CMK (cell line): ENCODE results near the gene IMPG2.
A peak's percentile ranks its signal among the peaks of the same experiment; 100 is the strongest.
"Not testable (repeated sequence)": the region's sequence is repeated elsewhere in the genome, so short reads cannot be mapped to it uniquely, and the experiment has no call there.

Source experiments
- DNase-seq: peaks from one replicate; pipeline ENCODE4 v3.0.0-alpha.2; 2010; ENCODE audit warnings: low read depth

Gene IMPG2

DNA sequence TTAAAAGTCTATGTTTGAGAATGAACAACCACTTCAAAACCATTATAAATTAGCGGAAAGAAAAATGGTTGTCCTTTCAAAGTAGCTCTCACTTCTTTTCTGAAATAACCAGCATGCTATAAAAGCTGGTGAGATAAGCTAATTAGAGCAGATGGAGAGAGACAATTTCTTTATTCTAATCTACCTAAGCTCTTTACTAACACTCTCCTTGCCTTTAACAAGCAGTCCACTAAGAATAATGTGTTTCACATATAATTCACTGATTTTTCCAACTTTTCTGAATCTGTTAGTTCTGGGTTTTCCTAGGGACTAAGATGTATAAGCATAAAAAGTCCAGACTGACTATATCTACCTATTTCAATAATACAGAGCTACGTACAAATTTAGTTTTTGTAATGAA lies at the start of gene IMPG2:
Gene IMPG2, minus strand, starts transcription at position 101 of the 400 bp plus-strand sequence. CDS start 203 bp downstream, outside the sequence.
- DNase-seq, result no peak

DNA sequence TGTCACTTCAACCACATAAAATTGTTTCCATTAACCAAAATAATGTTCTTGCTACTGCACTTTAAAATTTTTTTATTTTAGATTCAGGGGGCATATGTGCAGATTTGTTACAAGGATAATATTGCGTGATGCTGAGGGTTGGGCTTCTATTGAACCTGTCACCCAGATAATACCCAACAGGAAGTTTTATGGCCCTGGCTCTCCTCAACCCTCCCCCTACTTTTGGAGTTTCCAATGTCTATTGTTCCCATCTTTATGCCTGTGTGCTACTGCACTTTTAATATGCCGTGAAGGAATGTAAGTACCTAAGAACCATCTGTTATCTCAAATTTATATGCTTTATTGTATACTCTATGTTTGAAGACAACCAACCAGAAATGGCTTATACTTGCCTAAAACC lies 42.0 kb upstream of the IMPG2 start:
- no peak for DNase-seq

DNA sequence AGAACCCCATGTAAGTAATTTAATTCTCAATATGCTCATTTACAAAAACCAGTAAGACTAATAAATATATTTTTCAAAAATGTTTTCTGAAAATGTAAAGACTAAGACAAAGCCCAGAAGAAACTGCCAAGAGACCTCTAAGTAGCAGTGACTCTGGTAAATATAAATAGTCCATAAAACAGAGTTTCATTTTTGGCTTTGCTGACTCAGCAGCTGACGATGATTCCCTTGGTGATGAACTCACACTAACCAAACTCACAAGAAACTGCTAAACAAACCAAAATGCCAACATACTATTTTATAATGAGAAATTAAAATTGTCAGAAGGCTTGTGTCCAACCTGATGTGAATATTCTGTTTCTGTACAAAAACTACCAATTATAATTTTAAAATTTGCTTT lies 31.5 kb upstream of the IMPG2 start:
- DNase-seq, result no peak

DNA sequence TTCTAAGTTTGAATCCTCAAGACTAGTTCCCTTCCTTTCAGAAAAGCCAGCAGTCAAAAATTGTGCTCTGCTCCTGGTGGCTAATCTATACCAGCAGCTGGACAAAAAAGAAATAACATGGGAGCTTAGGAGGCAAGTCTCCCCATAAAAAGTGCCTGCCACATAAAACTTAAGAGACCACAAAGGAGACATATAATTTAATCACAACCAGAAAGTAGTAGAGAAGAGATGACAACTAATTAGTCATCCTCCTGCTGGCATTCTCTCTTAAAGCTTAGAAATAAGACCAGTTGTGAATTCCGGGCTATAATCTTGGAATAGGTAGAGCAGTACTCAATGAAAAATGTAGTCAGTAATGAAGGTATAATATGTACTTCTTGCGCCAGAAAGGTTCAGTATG lies 20.2 kb upstream of the IMPG2 start:
- DNase-seq, result no peak

DNA sequence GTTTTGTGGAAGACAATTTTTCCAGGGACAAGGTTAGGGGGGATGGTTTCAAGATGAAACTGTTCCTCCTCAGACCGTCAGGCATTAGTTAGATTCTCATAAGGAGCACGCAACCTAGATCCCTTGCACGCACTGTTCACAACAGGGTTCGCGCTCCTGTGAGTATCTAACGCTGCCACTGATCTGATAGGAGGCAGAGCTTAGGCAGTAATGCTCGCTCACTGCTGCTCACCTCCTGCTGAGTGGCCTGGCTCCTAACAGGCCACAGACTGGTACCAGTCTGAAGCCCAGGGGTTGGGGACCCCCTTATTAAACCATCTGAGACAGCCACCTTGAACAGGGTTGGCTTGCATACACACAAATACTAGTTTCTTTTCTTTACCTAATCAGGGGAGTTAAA lies 13.5 kb upstream of the IMPG2 start:
- DNase-seq, result no peak

DNA sequence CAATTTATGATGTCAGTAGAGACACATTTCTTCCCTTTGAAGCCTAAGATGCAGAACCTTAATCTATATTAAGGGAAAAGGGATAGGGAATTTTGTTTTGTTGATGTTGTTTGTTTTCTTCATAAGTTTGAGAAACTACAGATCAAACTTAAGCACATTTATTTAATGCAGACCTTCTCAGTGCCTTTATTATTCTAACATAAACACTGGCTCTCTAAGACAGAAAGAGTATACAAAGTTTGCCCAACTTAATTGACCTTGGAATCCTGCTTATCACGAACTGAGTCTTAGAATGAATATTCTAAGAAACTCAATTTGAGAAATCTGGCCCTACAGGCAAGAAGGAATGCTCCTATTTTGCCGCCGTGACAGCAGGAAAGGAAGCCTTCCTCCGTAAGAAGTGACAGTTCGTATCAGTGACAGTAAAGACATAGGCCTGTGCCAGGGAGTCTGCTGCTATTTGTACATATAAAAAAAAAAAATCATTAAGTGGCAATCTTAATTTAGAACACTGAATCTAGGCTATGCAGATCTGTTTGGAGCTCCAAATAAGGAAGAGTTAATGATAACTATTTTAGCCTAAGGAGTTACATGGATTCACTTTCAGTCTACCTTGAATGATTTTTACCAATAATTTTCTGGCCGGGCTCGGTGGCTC lies 8.8 kb upstream of the IMPG2 start:
- no peak for DNase-seq

DNA sequence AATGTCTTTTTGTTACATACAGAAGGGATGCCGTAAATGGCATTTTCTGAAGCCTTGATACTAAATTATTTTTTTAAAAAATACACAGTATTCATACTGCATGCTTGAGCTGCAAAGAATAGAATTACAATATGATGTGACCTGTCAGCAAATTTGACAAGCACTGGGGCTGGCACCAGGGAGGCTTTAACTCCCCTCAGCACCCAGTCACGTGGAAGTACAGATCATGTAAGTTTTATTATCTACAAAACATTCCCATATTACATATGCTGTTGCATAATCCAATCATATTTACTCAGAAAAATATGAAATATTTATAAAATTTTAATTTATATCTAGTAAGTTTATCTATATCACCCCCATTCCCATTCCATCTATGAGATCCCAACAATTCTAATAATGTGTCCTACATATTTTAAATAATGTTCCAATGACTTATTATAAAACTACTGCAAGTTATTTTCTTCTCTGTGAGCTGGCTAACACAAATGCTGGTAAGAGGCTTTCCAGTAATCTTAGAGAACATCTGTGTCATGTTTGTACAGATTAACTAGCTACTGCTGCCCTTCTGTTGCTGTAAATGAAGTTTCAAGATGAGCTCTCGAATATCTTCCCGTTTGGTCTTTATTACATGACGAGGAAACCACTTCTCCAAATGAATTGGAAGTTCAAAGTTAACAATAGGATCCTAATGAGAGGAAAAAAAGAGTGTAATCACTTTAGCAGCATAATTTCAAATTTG lies 5.2 kb upstream of the IMPG2 start:
- DNase-seq, result peak; percentile 51

DNA sequence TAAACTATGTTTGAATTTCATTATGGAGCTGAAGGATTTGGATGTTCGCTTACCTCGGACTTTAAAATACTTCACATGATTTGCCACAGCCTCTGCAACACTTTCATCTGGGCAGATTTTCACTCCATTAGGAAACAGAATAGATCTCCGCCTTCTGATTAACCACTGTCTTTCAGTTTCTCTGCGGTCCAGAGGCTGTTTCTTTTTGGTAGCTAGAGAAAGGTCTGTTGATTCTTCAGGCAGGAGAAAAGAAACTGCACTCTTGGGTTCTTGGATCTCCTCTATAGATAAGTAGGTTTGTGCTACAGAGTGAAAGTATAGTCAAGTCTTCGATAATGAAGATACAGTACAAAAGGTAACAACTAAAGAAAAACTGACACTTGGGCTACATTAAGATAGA lies 844 bp downstream of the IMPG2 start:
- DNase-seq, result no peak

DNA sequence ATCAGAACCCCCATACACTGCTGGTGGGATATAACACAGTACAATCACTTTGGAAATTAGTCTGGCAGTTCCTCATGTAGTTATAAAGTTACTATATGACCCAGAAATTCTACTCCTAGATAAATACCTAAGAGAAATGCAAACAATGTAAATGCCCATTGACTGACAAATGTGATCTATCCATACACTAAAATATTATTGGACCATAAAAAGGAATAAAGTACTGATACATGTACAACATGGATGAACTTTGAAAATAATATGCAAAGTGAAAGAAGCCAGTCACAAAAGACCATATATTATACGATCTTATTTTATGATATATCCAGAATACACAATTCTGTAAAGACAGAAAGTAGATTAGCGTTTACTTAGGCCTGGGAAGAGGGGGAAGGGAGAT lies 7.8 kb downstream of the IMPG2 start:
- no peak for DNase-seq

DNA sequence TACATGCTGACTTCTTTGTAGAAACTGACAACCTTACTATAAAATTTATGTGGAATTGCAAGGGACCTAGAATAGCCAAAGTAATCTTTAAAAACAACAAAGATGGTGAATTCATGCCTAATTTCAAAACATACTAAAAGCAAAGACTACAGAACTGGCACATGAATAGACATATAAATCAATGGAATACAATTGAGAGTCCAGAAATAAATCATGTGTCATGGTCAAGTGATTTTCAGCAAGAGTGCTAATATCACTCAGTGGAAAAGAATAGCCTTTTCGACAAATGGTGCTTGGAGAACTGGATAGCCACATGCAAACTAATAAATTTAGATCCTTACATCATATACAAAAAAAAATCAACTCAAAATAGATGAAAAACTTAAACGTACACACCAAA lies 8.7 kb downstream of the IMPG2 start:
- DNase-seq, result no peak

DNA sequence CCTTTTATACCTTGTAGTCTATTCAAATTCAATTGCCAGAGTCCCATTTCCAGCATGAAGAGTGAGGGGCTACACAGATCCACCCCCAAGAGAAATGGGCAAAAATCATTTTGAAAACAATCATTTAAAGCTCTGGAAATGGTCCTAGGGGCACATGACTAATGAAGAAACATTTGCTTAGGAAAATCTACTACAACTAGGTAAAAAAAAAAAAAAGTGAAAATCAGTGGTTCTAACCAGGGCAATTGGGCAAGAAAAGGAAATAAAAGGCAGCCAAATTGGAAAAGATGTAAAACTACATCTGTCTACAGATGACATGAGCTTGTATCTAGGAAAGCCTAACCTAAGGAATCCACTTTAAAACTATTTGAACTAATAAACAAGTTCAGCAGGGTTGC lies 9.4 kb downstream of the IMPG2 start:
- DNase-seq, result no peak

DNA sequence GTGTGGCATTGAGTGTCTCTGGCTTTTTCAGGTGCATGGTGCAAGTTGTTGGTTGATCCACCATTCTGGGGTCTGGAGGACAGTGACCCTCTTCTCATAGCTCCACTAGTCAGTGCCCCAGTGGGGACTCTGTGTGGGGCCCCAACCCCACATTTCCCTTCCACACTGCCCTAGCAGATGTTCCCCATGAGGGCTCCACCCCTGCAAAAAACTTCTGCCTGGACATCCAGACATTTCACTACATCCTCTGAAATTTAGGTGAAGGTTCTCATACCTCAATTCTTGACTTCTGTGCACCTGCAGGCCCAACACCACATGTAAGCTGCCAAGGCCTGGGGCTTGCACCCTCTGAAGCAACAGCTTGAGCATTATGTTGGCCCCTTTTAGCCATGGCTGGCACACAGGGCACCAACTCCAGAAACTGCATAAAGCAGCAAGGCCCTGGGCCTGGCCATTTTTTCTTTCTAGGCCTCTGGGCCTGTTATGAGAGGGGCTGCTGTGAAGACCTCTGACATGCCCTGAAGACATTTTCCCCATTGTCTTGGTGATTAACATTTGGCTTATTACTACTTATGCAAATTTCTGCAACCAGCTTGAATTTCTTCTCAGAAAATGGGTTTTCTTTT lies 12.1 kb downstream of the IMPG2 start:
- not testable (repeated sequence) for DNase-seq

DNA sequence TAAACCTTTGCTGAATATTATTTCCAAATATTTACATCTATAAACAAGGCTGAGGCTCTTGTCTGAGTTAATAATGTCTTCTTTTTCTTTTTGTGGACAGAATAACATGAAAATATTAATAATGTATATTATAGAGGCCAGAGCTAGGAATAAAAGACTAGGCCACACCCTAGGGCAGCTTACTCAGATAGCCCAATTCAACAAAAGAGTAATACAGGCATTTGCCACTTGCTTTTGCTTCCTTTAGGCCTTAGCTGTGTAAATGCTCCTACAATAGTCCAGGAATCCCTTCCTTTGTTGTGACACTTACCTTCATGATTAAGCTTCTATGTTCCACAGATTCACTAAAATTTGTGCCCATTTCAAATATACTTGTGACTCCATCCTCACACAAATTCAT lies 16.5 kb downstream of the IMPG2 start:
- no peak for DNase-seq

DNA sequence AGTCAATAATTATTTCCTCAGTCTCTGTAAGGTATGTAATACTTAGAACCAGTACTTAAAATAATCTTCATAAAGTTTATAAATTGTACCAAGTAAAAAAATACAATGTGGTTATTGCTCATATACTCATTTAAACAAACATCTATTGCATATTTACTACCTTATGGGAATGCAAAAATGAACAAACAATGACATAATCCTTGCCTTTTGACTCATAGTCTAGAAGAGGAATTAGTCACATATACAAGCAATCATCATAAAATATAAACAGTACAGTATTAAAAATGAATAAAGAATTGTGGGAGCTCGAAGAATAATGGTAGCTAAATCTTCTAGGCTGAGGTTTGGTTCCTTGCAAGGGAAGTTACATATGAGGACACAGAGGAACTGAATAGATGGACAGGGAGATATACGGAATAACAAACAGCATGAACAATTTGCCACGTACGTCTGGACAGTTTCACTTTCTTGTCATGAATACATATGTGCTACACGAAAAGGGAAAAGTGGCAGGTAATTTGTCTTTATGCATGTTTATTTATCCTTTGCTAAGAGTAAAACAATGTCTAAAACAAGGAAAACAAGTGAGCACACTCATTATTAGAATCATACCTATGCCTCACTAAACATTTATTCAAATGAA lies 17.2 kb downstream of the IMPG2 start:
- DNase-seq, result no peak

DNA sequence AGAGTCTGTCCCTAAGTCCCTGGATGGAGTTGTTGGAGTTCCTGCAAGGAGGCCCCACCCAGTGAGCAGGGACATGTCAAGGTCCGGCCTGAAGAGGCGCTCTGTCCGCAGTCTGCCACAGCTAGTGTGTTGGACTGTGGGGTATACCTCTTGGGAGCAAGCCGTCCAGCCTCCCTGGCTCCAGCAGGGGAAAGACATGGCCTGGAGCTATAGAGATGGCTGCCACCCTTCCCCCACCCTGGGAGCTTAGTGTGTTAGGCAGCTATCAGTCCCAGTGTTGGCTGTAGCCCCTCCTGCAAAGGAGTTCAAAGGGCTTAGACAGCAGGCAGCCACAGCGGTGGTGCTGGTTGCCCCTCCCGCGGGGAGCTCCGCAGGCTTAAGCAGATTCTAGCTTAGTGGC lies 20.3 kb downstream of the IMPG2 start:
- no peak for DNase-seq

DNA sequence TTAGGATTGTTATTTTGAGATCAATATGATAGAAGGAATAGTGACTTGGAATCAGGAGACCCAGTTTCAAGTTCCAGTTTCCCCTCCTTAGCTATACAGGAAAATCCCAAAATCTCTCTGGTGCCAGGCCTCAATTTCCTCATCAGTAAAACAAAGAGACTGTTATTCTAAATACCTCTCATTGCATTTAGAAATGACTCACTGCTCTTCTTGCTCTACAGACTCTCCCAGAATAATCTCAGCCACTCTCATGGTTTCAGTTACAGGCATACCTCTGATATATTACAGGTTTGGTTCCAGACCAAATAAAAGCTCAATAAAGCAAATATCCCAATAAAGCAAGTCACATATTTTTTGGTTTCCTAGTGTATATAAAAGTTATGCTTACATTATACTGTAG lies 28.3 kb downstream of the IMPG2 start:
- DNase-seq, result no peak

DNA sequence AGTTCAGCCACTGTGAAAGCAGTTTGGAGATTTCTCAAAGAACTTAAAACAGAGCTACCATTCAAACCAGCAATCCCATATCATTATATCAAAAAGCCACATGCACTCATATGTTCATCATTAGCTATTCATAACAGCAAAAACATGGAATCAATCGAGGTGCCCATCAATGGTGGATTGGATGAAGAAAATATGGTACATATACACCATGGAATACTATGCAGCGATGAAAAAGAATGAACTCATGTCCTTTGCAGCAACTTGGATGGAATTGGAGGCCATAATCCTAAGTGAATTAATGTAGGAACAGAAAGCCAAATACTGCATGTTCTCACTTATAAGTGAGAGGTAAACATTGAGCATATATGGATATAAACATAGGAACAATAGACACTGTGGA lies 32.1 kb downstream of the IMPG2 start:
- no peak for DNase-seq

DNA sequence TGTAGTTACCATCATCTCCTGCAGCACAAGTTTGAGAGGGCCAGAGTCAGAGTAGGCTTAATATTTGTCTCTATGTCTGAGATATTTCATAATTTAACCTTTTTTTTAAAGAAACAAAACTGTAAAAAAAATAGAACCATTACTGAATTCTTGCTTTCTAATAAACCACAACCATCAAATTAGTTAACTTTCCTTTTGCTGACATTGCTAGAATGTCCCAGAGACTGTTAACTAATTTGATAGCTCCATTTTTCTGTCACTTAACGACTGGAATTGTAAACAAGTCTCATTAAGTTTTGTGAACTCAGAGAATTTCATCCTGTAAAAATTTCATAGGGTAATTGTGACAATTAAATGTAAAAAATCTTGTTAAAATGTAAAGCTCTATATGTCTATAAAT lies 35.6 kb downstream of the IMPG2 start:
- no peak for DNase-seq

DNA sequence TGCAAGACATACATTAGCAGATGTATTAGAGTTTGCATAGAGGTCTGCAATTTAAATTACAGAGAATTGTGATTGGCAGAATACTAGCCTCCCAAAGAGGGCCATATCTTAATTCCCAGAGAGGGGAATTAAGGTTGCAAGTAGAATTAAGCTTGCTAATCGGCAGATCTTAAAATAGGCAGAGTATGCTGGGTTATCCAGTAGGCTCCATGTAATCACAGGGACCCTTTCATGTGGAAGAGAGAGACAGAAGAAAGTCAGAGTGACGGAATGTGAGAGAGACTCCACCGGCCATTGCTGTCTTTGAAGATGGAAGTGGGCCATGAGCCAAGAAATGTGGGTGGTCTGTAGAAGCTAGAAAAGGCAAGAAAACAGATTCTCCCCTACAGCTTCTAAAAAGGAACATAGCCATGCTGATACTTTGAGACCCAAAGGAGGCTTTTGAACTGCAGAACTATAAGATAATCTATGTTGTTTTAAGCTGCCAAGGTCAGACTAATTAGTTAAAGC lies 38.8 kb downstream of the IMPG2 start:
- no peak for DNase-seq

DNA sequence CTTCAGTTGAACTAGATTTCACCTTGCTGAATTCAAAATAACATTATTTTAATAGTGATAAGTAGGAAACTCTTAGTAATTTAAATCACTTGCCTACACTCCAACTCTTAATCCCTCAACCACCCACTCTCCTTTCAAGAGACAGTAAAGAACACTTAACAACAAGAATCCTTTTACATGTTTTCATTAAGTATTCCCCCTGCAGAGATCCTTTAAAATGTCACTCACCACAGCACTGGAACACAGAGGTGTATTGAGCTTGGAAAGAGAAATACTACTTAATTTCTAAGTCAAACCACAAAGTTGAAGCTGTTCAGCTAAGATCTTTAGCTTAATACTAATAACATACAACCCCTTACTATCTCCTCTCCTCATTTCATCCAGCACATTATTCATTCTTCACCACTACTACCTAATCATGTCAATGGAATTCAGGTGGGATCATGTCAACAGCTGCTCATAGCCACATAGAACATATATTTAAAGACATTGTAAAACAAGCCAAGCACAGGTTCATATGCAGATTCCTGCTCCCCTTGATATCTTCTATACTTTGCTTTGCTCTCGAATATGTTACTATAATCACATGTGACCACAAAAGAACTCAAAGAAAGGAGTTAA lies 40.5 kb downstream of the IMPG2 start:
- DNase-seq, result no peak

DNA sequence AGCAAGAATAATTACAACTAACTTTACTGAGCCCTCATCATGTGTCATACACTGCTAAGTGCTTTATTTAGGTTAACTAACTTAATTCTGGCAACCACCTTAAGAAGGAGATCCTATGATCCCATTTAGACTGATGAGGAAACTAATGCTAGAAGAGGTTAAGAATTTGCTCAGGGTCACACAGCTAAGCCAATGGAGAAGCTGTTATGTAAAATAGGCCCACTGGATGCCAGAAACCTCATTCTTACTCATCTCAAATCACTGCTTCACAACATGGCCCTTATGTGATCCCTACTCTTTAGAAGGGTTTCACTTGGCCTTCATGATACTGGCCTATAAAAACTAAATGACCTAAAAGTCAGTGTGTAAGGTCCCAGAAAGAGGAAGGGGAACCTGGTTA lies 41.2 kb downstream of the IMPG2 start:
- no peak for DNase-seq

DNA sequence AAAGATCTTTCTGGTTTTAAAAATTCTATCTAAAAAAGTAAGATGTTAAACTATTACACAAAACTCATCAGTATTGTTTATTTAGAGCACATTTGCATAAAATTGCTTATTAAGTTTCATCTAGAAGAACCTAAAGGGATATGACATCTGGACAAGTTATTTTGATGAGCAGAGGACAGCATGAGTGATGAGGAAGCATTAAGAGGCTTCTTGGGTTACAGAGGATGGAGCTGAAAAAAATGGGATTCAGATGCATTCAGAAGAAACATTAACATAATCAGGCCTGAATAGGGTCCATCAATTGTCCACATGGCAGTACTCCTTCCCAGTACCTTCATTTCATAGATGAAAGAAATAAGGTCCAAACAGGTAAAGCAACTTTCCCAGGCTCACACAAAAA lies 41.6 kb downstream of the IMPG2 start:
- no peak for DNase-seq
